Fibroblast of mammary gland (primary cell): ENCODE results near the gene TMEM156.

ENCODE experiments used
- DNase-seq: peaks from one replicate; pipeline ENCODE4 v3.0.0-alpha.2; 2010; ENCODE audit warnings: low read depth
- H3K4me3 ChIP-seq: 2 replicates; pipeline ENCODE4 v1.5.1; 2011; ENCODE audit warnings: low read depth, mild to moderate bottlenecking, low read length, moderate library complexity; ENCODE audit not compliant: control insufficient read depth
- CTCF ChIP-seq: conservative IDR thresholded peaks from 2 replicates; pipeline ENCODE4 v1.5.1; 2011; ENCODE audit warnings: low read depth, low read length, inconsistent platforms; ENCODE audit not compliant: control insufficient read depth, insufficient read depth

Gene TMEM156

GRCh38 chr4:38931125-38931524 lies 101.1 kb downstream of the TMEM156 start:
- H3K4me3 ChIP-seq, result no peak overlapping the region
- TF ChIP-seq CTCF, result no peak

GRCh38 chr4:38930707-38931106 lies 101.5 kb downstream of the TMEM156 start:
- no peak for DNase-seq
- no peak overlapping the region for H3K4me3 ChIP-seq
- no peak for TF ChIP-seq CTCF

More at GRCh38 chr4:38931125-38931524, 101.1 kb downstream of the TMEM156 start:
- DNase-seq, result no peak

DNA sequence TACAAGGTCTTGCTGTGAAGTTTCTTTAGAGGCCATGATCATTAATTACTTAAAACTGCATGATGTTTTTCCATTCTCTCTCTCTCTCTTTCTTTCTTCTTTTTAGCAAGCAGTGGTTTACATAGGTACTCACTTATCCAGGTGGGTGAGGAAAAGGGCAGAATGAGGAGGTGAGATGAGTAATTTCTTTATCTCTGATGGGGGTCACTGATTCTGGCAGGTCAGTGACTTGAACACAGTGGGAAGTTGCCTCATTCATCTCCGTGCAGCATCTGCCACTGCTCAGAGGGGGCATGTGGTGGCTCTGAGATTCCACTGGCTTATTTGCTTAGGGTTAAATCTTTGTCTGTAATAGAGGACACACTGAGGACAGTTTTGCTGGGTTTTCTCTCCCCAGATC lies 102.0 kb downstream of the TMEM156 start:
- DNase-seq, result no peak
- TF ChIP-seq CTCF, result no peak
- no peak overlapping the region for H3K4me3 ChIP-seq

- DNase-seq, result no peak
- no peak for TF ChIP-seq CTCF
- no peak overlapping the region for H3K4me3 ChIP-seq
These were observed 103.2 kb downstream of the TMEM156 start for GRCh38 chr4:38928974-38929373.

GRCh38 chr4:38928568-38928967 lies 103.6 kb downstream of the TMEM156 start:
- no peak overlapping the region for H3K4me3 ChIP-seq
- DNase-seq, result no peak
- no peak for TF ChIP-seq CTCF

- H3K4me3 ChIP-seq, result no peak overlapping the region
- no peak for TF ChIP-seq CTCF
- DNase-seq, result no peak
These were observed 105.3 kb downstream of the TMEM156 start for GRCh38 chr4:38926896-38927295.
